GM18873 (cell line): Measurements from ENCODE around the gene SPATC1L.

Experiments
- ATAC-seq: cut with Tn5 transposase; IDR thresholded peaks from one replicate; pipeline ENCODE4 v1.9.1; 2021; ENCODE audit warnings: mild to moderate bottlenecking, moderate library complexity, moderate number of reproducible peaks; ENCODE audit not compliant: unreplicated experiment, low FRiP score

SPATC1L gene

DNA sequence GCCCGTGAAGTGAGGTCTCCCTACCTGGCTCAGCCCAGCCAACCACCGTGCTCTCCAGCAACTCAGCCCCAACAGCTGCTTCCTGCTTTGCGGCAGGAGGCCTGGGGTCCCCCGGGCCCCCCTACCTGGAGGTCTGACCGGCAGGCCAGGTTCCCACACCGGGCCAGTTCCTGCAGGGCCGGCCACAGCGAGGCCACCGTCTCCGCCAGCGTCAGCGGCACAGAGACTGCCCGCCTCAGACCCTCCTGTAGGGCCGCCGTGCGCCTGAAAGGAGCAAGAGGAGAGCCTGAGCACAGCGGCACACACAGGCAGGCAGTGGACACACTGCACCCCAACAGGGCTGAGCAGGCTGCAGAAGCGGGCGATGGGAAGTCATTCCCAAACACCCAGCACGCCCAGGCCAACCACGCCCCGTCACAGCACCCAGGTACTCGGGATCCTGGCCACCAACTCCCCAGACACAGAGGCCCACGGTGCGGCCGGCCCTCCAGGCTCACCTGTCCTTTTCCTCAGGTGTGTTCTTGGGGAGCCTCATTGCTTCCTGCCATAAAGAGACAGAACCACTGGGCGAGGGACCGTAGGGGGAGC, 45.8 kb downstream of the SPATC1L start:
- no peak for ATAC-seq

DNA sequence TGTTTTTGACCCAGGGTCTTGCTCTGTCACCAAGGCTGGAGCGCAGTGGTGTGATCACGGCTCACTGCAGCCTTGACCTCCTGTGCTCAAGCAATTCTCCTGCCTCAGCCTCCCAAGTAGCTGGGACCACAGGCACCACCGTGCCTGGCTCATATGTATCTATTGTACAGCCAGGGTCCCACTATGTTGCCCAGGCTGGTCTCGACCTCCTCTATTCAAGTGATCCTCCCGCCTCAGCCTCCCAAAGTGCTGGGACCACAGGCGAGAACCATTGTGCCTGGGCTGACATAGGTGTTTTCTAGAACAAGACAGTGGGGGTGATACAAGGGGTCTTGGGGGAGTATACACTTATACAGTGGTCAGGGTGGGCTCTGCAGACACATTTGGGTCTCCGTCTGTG, 46.4 kb downstream of the SPATC1L start:
- no peak for ATAC-seq

DNA sequence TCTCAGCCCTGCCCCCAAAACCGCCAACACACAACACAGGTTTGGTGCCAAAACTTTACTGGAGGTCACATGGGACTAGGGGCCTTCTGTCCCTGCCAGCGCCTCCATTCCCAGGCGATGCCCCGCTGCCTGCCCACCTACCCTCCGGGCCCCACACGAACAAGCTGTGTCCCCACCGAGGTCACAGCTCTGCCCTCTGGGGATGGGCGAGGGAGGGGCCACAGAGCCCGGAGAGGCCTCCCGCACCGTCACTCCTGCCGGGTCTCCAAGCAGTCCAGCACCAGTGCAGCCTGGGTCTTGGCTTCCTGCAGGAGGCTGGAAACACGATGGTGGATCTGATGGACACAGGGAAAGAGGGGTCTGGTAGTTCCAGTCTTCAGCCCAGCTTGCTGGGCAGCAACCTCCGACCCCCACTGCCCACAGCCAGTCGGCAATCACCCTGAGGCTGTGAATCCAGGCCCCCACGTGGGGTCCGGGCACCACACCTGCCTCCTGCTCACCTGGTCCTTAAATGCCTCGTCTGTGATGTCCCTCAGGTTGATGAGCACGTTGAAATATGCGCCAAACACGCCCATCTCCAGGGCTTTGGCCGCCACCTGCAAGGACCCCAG, 47.4 kb downstream of the SPATC1L start:
- ATAC-seq, result no peak

DNA sequence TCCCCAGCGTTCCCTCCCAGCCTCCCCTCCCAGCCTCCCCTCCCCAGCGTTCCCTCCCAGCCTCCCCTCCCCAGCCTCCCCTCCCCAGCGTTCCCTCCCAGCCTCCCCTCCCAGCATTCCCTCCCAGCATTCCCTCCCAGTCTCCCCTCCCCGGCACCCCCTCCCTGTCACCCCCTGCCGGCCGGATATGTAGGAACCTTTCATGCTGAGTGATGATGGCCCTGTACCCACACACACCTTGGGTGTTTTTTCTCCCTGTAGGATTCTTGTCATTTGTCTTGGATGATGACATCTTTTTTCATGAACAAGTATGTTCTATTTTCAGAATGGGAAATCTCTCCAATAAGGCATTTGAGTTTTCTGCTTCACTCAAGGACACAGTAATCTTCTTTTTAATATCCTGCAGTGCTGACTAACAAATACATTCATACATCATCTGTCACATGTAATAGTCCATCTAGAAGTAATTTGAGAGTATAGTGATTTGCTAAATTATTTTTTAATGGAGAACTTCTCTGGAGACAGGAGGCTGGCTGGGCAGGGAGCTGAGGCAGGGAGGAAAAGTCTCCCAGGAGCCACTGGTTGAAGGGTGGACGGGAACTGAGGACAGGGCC, 48.4 kb downstream of the SPATC1L start:
- ATAC-seq, result no peak

DNA sequence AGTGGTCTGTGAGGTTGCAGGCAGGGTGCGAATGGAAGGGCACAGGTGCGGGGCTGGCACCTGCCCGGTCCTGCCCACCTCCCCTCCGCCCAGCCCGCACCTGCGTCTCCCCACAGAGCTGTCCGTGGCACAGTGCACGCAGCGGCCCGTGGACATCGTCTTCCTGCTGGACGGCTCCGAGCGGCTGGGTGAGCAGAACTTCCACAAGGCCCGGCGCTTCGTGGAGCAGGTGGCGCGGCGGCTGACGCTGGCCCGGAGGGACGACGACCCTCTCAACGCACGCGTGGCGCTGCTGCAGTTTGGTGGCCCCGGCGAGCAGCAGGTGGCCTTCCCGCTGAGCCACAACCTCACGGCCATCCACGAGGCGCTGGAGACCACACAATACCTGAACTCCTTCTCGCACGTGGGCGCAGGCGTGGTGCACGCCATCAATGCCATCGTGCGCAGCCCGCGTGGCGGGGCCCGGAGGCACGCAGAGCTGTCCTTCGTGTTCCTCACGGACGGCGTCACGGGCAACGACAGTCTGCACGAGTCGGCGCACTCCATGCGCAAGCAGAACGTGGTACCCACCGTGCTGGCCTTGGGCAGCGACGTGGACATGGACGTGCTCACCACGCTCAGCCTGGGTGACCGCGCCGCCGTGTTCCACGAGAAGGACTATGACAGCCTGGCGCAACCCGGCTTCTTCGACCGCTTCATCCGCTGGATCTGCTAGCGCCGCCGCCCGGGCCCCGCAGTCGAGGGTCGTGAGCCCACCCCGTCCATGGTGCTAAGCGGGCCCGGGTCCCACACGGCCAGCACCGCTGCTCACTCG, 52.2 kb downstream of the SPATC1L start:
- ATAC-seq, result no peak

DNA sequence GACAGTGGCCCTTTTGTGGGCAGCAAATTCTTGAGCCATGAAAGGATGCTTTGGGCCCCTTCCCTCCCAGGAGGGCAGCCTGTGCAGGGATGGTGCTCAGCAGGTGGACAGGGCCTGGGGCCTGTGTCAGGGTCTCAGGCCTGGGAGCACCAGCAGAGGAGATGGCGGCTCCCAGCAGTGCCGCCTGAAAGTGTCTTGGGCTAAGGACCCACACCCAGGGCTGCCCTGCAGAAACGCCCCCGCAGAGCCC, 52.7 kb downstream of the SPATC1L start:
- ATAC-seq, result no peak

DNA sequence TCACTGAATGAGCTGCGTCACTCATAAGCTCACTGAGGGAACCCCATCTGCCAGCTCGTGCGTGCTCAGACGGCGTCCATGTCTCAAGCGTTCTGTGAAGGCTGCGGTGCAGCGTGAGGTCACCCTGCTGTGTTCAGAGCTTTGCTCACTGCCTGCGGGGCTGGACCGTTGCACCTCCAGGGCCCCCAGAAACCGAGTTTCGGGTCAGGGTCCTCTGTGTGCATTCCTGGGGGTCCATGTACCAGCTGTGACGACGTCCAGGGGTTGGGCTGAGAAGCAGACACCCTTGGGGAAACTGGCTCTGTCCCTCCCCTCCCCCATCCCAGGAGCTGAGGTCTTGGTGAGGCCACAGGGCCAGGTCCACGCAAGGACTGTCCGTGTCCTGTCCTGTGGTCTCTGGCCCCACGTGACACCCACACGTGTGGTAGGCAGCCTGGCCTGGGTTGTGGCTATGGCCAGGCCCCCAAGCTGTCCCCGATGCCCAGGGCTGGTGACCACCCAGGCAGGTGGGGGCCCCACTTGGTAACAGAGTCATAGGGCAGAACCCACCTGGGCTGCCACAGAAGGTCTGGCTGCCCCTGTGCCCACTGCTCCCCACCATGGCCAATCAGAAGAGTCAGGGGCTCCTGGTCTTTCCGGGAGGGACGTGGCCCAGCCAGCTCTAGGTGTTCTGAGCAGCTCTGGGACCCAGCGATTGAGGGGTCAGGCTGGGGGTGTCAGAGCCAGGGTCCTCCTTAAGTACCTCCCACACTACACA, 53.2 kb downstream of the SPATC1L start:
- no peak for ATAC-seq

DNA sequence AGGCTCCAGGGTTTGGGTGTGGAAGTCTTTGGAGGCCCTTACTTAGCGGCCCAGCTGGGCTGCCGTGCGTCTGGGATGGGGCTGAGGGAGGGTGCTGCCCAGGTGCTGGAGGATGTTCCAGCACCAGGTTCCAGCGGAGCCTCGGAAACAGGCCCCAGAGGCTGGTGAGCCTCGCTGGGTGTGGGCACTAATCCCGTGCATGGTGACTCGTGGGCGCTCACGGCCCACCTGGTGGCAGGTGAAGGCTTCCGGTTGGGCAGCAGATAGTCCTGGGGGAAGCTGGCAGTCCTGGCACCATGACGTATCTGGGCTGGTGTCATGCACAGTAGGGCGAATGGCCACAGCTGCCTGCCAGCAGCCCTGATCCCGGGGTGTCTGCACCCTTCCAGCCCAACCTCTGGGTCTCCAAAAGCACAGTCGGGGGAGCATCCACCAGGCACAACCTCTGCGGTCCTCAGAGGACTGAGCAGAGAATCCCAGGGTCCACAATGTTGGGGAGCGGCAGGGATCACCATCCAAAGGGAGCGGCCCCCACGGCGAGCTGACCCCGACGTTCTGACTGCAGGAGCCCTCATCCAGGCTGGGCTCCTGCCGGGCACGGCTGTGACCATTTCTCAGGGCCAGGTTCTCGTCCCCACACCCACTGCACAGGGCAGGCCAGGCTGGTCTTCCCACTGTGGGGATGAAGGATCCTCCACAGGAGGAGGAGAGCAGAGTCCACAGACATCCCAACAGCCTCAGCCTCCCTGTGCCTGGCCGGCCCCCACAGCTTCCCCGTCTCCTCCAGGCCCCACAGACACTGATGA, 54.2 kb downstream of the SPATC1L start:
- no peak for ATAC-seq

DNA sequence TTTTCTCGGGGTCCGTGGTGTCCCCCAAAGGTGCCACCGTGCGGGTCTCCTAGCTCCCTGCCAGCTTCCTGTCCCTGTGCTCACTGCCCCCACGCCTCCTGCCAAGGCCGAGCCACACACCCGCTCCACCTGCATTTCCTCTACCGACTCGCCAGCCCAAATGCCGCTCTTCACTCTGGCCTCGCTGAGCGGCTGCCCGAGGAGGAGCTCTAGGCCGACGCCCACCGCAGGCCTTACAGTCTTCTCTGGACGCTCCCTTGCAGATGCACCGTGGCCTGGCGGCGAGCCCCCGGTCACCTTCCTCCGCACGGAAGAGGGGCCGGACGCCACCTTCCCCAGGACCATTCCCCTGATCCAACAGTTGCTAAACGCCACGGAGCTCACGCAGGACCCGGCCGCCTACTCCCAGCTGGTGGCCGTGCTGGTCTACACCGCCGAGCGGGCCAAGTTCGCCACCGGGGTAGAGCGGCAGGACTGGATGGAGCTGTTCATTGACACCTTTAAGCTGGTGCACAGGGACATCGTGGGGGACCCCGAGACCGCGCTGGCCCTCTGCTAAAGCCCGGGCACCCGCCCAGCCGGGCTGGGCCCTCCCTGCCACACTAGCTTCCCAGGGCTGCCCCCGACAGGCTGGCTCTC, 55.2 kb downstream of the SPATC1L start:
- ATAC-seq, result no peak

DNA sequence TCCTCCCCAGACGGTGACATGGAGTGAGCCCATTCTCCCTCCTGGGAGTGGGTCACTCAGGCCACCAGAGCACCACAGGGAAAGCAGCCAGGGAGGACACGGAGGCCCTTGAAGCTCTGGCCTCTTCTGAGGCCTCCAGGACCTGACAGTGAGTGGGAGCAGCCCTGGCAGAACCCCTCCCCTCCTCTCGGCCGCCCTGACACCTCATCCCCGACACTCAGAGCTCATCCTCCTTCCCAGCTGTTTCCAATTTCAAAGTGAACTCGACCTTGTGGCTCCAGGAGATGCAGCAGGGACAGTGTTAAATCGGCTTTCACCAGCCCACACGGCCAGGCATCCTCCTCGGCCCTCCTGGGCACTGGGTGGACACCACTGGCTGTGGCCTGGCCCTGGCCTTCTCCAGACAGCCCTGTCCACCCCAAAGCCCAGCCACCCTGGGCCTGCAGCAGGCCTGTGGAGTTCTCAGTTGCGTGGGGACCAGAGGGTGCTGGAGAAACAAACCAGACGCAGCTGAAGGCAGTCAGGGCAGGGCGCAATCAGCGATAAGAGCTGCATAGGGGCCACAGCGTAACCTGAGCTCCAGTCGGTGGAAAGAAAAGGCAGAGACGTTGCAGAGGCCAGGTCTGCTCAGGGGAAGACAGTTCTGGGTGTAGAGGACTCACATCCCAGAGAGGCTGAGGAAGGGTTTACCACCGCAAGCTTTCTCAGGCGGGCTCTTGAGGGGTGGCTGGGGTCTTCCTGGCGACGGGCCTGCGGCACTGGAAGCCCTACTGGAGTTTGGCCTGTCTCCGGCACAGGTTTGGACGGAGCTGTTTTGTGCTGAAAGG, 55.9 kb downstream of the SPATC1L start:
- no peak for ATAC-seq

DNA sequence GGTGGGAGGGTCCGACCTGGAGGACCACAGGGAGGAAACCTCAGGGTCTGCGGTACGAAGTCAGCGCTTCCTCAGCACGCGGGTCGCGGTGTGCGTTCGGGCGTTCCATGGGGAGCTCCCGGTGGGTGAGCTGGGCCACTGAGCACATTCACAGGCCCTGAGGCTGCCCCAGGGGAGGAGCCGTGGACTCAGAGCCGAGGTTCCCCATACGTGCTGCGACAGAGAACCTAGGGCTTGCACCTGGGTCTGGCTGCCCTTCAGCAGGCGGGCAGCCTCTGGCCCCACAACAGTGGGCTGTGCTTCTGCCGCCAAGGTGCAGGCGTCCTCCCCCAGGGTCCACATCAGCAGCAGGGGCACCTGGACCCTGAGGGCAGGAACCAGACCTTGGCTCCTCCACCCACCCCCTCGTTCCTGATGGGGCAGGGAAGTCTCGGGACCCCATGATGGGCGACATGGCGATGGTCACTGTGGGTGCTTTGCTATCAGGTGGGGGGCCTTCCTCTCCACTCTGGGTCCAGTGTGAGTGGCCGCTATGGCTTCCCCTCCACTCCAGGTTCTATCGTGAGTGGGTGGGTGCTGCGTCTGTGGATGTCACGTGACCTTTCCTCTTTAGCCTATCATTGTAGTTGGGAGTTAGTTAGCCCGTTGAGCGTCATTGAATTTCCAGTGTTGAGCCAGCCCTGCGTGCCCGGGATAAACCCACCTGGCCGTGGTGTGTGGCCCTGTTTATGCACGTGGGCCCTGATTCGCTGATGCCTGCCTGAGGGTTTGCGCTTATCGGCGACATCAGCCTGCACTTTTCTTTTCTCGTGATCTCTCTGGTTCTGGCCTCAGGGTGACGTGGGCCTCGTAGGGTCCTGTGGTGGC, 56.8 kb downstream of the SPATC1L start:
- ATAC-seq, result no peak

DNA sequence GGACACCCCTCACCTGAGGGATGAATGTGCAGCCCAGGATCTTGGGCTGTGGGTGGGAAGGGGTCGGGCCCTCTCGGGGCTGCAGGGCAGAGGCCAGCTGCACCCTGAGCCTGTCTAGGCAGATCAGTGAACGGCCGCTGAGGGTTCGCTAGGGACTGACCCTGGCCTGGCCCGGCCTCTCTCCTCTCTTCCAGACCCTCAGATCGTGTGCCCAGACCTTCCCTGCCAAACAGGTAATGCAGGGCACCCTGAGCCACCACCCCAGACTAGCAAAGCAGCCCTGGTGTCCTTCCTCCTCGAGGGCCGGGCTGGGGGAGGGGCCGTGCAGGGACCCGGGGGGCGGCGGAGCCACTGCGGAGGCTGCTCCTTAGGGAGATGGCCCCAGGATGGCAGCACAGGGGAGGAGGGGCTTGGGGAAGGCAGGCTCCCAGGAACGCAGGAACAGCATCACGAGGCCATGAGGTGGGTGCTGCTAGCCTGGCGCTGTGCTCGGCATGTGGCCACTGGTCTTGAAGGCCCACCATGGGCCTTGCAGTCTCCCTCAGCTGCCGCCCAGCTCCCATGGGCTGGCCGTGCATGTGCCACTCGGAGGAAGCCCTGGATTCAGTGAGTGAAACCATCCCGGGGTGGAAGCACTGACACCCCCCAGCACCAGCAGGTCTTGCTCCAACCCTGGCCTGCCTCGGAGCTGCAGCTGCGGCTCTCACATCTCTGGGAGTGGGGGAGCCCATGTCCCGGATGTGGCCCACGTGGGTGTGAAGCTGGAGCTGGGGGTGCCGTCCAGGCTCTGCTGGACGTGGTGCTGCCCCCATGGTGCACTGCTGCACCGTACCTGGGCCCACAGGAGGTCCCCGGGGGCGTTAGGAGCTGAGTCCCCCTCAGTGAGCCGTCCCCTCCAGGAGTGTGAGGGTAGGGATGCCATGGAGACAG, 57.7 kb downstream of the SPATC1L start:
- no peak for ATAC-seq

DNA sequence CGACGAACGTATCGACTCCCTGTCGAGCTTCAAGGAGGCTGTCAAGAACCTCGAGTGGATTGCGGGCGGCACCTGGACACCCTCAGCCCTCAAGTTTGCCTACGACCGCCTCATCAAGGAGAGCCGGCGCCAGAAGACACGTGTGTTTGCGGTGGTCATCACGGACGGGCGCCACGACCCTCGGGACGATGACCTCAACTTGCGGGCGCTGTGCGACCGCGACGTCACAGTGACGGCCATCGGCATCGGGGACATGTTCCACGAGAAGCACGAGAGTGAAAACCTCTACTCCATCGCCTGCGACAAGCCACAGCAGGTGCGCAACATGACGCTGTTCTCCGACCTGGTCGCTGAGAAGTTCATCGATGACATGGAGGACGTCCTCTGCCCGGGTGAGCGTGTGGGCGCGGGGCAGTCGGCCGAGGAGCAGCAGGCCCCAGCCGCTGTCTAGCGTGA, 58.4 kb downstream of the SPATC1L start:
- ATAC-seq, result no peak

DNA sequence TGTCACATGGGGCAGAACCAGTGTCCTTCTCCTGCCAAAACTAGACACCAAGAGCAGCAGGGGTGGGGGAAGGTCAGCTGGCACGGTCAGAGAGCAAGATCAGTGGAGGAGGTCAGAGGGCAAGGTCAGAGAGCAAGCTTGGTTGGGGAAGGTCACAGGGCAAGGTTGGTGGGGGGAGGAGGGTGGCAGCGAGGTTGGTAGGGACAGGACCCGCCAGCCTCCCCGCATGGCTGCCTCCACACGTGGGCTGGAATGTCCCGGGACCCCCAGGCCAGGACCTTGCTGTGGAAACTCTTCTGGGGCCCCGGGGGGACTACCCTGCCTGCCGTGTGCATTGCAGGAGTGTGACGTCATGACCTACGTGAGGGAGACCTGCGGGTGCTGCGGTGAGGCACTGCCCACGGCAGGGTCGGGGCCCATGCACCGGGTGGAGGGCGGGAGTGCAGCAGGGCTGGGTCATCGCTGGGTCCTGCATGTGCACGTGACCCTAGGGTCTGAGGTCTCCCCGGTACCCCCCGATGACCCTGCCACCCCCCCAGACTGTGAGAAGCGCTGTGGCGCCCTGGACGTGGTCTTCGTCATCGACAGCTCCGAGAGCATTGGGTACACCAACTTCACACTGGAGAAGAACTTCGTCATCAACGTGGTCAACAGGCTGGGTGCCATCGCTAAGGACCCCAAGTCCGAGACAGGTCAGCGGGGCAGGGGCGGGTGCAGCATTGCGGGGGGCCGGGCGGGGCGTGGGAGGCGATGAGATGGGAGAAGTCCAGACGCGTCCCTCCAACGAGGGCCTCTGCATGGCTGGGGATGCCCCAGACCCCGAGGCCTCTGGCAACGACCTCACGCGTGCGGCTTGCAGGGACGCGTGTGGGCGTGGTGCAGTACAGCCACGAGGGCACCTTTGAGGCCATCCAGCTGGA, 59.1 kb downstream of the SPATC1L start:
- ATAC-seq, result no peak

DNA sequence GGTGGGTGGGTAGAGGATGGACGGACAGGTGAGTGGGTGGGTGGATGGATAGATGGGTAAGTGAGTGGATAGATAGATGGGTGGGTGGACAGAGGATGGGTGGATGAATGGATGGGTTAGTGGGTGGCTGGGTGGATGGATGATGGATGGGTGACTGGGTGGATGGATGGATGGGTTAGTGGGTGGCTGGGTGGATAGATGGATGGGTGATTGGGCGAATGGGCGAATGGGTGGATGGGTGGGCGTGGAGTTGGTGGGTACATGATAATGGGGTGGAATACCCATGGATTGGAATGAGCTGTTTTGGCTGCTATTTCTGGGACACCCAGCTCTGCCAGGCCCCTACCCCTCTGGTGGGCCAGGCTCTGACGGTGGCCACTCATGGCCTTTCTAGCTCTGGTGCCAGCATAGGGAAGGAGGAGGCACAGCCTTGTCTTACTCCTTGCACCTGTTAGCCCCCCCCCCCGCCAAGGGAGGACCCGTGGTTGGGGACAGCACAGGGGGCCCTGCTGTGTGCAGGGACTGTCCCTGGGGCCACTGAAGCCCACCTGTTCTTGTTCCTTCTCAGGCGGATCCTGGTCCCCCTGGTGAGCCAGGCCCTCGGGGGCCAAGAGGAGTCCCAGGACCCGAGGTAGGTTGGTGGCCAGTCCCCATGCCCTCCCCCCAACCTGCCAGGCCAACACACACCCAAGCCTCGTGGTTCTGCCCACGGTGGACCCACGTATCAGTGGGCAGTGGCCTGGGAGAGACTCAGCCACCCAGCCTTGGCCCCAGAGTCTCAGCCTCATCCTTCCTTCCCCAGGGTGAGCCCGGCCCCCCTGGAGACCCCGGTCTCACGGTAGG, 60.0 kb downstream of the SPATC1L start:
- no peak for ATAC-seq
